Trophoblast cell (in vitro differentiated cells and primary cell): ENCODE measurements around the gene SF3A1.

Source experiments
- DNase-seq, 2 donors: peaks; one replicate each; pipeline ENCODE4 v3.0.0-alpha.2; 2016
- H2AFZ ChIP-seq: 2 replicates; pipeline ENCODE4 v1.6.1; 2013; ENCODE audit warnings: low read length, moderate library complexity, mild to moderate bottlenecking; ENCODE audit not compliant: insufficient read depth, poor library complexity
- H2AK5ac ChIP-seq: 2 replicates; pipeline ENCODE4 v1.6.1; 2013; ENCODE audit warnings: mild to moderate bottlenecking, low read length
- H2BK120ac ChIP-seq: 2 replicates; pipeline ENCODE4 v1.6.1; 2013; ENCODE audit warnings: low read length, mild to moderate bottlenecking, moderate library complexity; ENCODE audit not compliant: insufficient read depth, poor library complexity
- H2BK12ac ChIP-seq: 2 replicates; pipeline ENCODE4 v1.6.1; 2013; ENCODE audit warnings: mild to moderate bottlenecking, low read length, moderate library complexity
- H2BK5ac ChIP-seq: 2 replicates; pipeline ENCODE4 v1.6.1; 2013; ENCODE audit warnings: low read length, low read depth, moderate library complexity, mild to moderate bottlenecking; ENCODE audit not compliant: poor library complexity
- H3K14ac ChIP-seq: 2 replicates; pipeline ENCODE4 v1.6.1; 2013; ENCODE audit warnings: mild to moderate bottlenecking, low read length
- H3K18ac ChIP-seq: 2 replicates; pipeline ENCODE4 v1.6.1; 2013; ENCODE audit warnings: mild to moderate bottlenecking, low read length
- H3K23ac ChIP-seq: 2 replicates; pipeline ENCODE4 v1.6.1; 2013; ENCODE audit warnings: low read length
- H3K27ac ChIP-seq: 2 replicates; pipeline ENCODE4 v1.5.1; 2013; ENCODE audit warnings: low read depth, mild to moderate bottlenecking, inconsistent platforms, low read length, moderate library complexity
- H3K27me3 ChIP-seq: 2 replicates; pipeline ENCODE4 v1.6.1; 2013; ENCODE audit warnings: inconsistent platforms, mild to moderate bottlenecking, low read length, moderate library complexity; ENCODE audit not compliant: insufficient read depth
- H3K36me3 ChIP-seq, 2 experiments: 1 replicate in 1 of 2; 2 replicates in 1 of 2; pipeline ENCODE4 v1.6.1; 2013; ENCODE audit warnings: low read length in 2 of 2, mild to moderate bottlenecking in 2 of 2, moderate library complexity in 1 of 2; ENCODE audit not compliant: insufficient read depth in 2 of 2, control insufficient read depth in 1 of 2
- H3K4ac ChIP-seq: 2 replicates; pipeline ENCODE4 v1.6.1; 2013; ENCODE audit warnings: low read depth, mild to moderate bottlenecking, low read length, moderate library complexity
- H3K4me1 ChIP-seq, 2 experiments: 1 replicate in 1 of 2; 2 replicates in 1 of 2; pipeline ENCODE4 v1.6.1; 2013; ENCODE audit warnings: low read length in 2 of 2, mild to moderate bottlenecking in 2 of 2, moderate library complexity in 1 of 2; ENCODE audit not compliant: insufficient read depth in 2 of 2, control insufficient read depth in 1 of 2
- H3K4me2 ChIP-seq: 2 replicates; pipeline ENCODE4 v1.6.1; 2013; ENCODE audit warnings: inconsistent platforms, mild to moderate bottlenecking, low read length, moderate library complexity
- H3K4me3 ChIP-seq: 2 replicates; pipeline ENCODE4 v1.5.1; 2013; ENCODE audit warnings: mild to moderate bottlenecking, low read depth, low read length, inconsistent platforms
- H3K79me1 ChIP-seq: one replicate; pipeline ENCODE4 v1.6.1; 2013; ENCODE audit warnings: low read length
- H3K79me2 ChIP-seq: 2 replicates; pipeline ENCODE4 v1.6.1; 2013; ENCODE audit warnings: low read length, mild to moderate bottlenecking; ENCODE audit not compliant: control insufficient read depth, insufficient read depth, poor library complexity
- H3K9ac ChIP-seq: 2 replicates; pipeline ENCODE4 v1.6.1; 2013; ENCODE audit warnings: mild to moderate bottlenecking, low read length
- H3K9me3 ChIP-seq: 2 replicates; pipeline ENCODE4 v1.6.1; 2013; ENCODE audit warnings: low read depth, mild to moderate bottlenecking, control low read depth, inconsistent platforms, low read length; ENCODE audit not compliant: insufficient read depth
- H4K12ac ChIP-seq: 2 replicates; pipeline ENCODE4 v1.6.1; 2013; ENCODE audit warnings: low read depth, mild to moderate bottlenecking, low read length, moderate library complexity
- H4K8ac ChIP-seq: 2 replicates; pipeline ENCODE4 v1.6.1; 2013; ENCODE audit warnings: low read depth, mild to moderate bottlenecking, low read length, moderate library complexity
- H4K91ac ChIP-seq: one replicate; pipeline ENCODE4 v1.6.1; 2013; ENCODE audit warnings: low read depth, mild to moderate bottlenecking, low read length, moderate library complexity
- WGBS: extraction: QIAGEN DNeasy Blood & Tissue Kit; methylation state at CpG from one replicate; pipeline ENCODE4 v1.1.7; 2013; ENCODE audit warnings: missing lambda C conversion rate; ENCODE audit not compliant: insufficient read length, insufficient coverage; ENCODE audit errors: extremely low coverage; 5-methylcytosine and 5-hydroxymethylcytosine counted together

Gene SF3A1

DNA sequence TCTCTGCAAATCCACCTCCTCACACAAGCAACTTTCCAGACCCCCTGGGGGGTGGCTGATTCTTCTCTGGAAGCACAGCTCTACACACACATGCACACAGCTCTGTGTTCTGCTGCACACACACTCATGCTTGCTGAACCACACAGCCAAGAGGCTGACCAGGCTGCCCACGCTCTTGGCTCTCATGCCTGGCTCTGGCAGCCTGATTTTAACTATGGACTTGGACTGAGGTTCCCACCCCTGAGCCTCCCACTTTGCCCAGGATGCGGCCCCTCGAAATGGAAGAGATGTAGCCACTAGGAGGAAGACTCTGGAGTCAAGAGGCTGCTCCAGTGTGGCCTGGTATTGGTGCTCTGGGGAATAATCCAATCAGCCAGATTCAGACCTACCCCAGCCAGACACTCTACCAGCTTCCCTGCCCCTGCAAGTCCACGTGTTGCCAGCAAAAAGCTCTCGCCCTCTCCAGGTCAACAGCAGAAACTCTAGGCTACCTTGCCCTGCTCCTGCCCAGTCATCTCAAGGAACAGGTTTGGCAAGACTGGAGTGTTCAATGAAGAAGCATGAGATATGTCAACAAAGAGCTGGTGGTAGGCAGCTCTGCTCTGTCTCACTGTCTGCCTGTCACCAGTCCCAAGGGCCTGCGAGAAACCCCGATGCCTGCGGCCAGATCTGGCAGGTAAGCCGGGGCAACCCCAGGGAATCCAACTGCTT lies 58.5 kb downstream of the SF3A1 start:
- no peak overlapping the region for H4K12ac ChIP-seq
- no peak overlapping the region for H3K4me3 ChIP-seq
- H2BK5ac ChIP-seq: no peak overlapping the region
- peaks cover 14% of the 10 kb centered on the region for H3K79me2 ChIP-seq
- peak overlapping the region; percentile 30 for H3K18ac ChIP-seq
- no peak overlapping the region for H2AK5ac ChIP-seq
- peaks cover 36% of the 10 kb centered on the region for H3K79me1 ChIP-seq
- H3K23ac ChIP-seq: no peak overlapping the region
- H3K4me2 ChIP-seq: no peak overlapping the region
- H2AFZ ChIP-seq: no peak overlapping the region
- H2BK120ac ChIP-seq: peak overlapping the region; percentile 7
- H3K4me1 ChIP-seq: peaks cover 39 to 53% of the 10 kb centered on the region in 2 experiments
- WGBS: no CpG with 5 or more reads among the region's 9 CpGs
- DNase-seq: peak; percentile 86 to 89
- no peaks in the 10 kb centered on the region for H3K27me3 ChIP-seq
- H3K27ac ChIP-seq: peak overlapping the region; percentile 72
- no peak overlapping the region for H3K4ac ChIP-seq
- peak overlapping the region; percentile 3 for H4K91ac ChIP-seq
- no peaks in the 10 kb centered on the region for H3K9me3 ChIP-seq
- H3K36me3 ChIP-seq: peaks cover 80 to 85% of the 10 kb centered on the region in 2 experiments
- peak overlapping the region; percentile 16 for H3K14ac ChIP-seq
- H4K8ac ChIP-seq: no peak overlapping the region
- no peak overlapping the region for H3K9ac ChIP-seq
- no peak overlapping the region for H2BK12ac ChIP-seq

DNA sequence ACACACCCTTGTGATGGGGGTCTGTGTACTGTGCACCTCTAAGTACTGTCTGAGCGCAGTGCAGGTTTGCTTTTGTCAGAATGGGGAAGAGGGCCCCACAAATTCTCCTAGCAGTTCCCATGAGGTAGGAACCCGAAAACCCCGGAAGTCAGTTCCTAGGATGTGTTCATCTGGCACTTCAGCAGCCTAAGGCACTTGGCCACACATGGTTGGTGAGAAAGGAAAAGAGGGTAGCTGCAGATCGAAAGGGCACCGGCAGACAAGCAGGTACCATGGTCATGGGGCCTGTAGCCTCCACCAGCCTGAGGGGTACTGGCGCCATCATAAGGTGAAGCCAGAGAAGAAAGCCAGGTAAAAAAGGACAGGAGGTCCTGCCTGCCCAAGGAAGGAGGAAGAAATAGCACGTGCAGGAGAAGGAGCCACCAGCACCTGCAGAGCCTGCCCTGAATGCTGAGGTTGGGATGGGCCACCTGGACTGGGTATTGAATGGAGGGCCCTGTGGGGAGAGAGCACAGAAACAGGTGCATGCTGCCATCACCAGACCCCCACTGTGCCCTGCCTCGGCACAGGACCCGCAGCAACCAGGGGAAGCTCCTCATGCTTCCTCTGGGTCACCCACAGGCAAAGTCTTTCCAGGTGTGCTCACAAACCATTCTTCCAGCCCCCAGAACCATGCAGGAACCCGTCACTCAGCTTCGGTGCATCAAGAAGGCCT lies 59.3 kb downstream of the SF3A1 start:
- H4K91ac ChIP-seq: peak overlapping the region; percentile 3
- H3K79me2 ChIP-seq: peaks cover 14% of the 10 kb centered on the region
- H2BK12ac ChIP-seq: no peak overlapping the region
- no peak overlapping the region for H4K12ac ChIP-seq
- H2BK120ac ChIP-seq: no peak overlapping the region
- no peak overlapping the region for H3K4ac ChIP-seq
- H3K79me1 ChIP-seq: peaks cover 32% of the 10 kb centered on the region
- no peaks in the 10 kb centered on the region for H3K27me3 ChIP-seq
- no peak overlapping the region for H2AK5ac ChIP-seq
- no peak overlapping the region for H3K9ac ChIP-seq
- DNase-seq: no peak
- no peak overlapping the region for H3K4me2 ChIP-seq
- H2BK5ac ChIP-seq: no peak overlapping the region
- no peak overlapping the region for H3K4me3 ChIP-seq
- no peak overlapping the region for H2AFZ ChIP-seq
- peaks cover 33 to 47% of the 10 kb centered on the region in 2 experiments for H3K4me1 ChIP-seq
- H4K8ac ChIP-seq: no peak overlapping the region
- H3K14ac ChIP-seq: no peak overlapping the region
- no CpG with 5 or more reads among the region's 11 CpGs for WGBS
- no peaks in the 10 kb centered on the region for H3K9me3 ChIP-seq
- no peak overlapping the region for H3K23ac ChIP-seq
- peaks cover 84 to 88% of the 10 kb centered on the region in 2 experiments for H3K36me3 ChIP-seq
- peak overlapping the region; percentile 27 for H3K18ac ChIP-seq
- H3K27ac ChIP-seq: no peak overlapping the region

DNA sequence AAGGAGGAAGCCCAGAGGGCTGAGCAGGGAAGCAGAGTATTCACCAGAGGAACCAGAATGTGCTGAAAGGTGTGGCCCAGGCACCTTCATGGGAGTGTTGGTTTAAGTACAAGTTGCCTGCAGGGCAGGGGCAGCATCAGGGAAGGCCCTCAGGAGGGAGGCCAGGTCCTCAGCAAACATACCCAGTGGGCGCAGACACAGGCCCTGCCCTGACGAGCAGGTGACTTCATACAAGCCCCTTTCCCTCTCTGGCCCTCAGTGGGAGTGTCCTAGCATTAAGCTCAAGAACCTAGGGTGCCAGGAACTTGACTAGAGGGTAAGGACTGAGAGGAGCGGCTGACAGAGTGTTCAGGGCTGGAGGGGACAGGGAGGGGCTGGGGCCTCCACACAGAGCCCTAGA lies 59.9 kb downstream of the SF3A1 start:
- Histone ChIP-seq H3K9ac (no peak overlapping the region), H2BK12ac (no peak overlapping the region), H4K12ac (peak overlapping the region; percentile 8), H3K18ac (peak overlapping the region; percentile 67), H4K91ac (no peak overlapping the region), H3K4ac (no peak overlapping the region), H3K14ac (no peak overlapping the region), H3K79me2 (peaks cover 13% of the 10 kb centered on the region), H3K27ac (no peak overlapping the region), H2BK120ac (no peak overlapping the region), H3K23ac (no peak overlapping the region), H2AFZ (no peak overlapping the region), H3K9me3 (no peaks in the 10 kb centered on the region), H3K36me3 (peaks cover 88 to 89% of the 10 kb centered on the region in 2 experiments), H3K4me1 (peaks cover 27 to 41% of the 10 kb centered on the region in 2 experiments), H3K27me3 (no peaks in the 10 kb centered on the region), H2AK5ac (no peak overlapping the region), H3K4me3 (no peak overlapping the region), H3K79me1 (peaks cover 29% of the 10 kb centered on the region), H2BK5ac (no peak overlapping the region), H4K8ac (no peak overlapping the region), H3K4me2 (no peak overlapping the region)
- DNase-seq: no peak
- no CpG with 5 or more reads among the region's 3 CpGs for WGBS

DNA sequence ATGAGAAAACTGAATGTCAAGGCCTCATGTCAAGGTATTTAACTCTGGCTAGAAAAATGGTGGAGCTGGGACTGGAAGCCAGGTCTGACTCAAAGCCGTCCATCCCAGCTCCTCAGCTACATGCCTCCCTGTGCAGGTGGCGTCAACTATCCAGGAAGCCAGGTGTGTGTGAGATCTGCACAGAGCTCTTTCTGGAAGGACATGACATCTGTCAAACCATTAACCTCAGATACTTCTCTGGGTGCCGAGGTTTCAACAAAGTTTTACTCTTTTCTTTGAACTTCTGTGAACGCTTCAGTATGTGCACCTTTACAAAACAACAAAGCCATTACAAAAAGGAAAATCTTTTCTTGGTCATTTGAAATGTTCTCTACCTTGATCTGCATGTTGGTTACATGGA lies 60.4 kb downstream of the SF3A1 start:
- no peak overlapping the region for H4K8ac ChIP-seq
- H3K79me1 ChIP-seq: peaks cover 24% of the 10 kb centered on the region
- no peak overlapping the region for H3K4me2 ChIP-seq
- no peak overlapping the region for H2BK120ac ChIP-seq
- H3K9me3 ChIP-seq: no peaks in the 10 kb centered on the region
- no peak overlapping the region for H3K9ac ChIP-seq
- no peak overlapping the region for H2BK12ac ChIP-seq
- H3K4me1 ChIP-seq: peaks cover 26 to 40% of the 10 kb centered on the region in 2 experiments
- no peak overlapping the region for H2AK5ac ChIP-seq
- no peak overlapping the region for H3K4me3 ChIP-seq
- no peak overlapping the region for H3K23ac ChIP-seq
- no CpG with 5 or more reads among the region's 4 CpGs for WGBS
- no peak overlapping the region for H2AFZ ChIP-seq
- no peak overlapping the region for H4K12ac ChIP-seq
- H2BK5ac ChIP-seq: no peak overlapping the region
- H3K36me3 ChIP-seq: peaks cover 88 to 89% of the 10 kb centered on the region in 2 experiments
- H3K79me2 ChIP-seq: peaks cover 8% of the 10 kb centered on the region
- DNase-seq: no peak
- H3K4ac ChIP-seq: no peak overlapping the region
- H3K18ac ChIP-seq: peak overlapping the region; percentile 33
- H3K27me3 ChIP-seq: no peaks in the 10 kb centered on the region
- H3K27ac ChIP-seq: no peak overlapping the region
- no peak overlapping the region for H4K91ac ChIP-seq
- H3K14ac ChIP-seq: no peak overlapping the region
